ENCODE measurements around the gene COMMD3.
"Not testable (repeated sequence)": the region's sequence is repeated elsewhere in the genome, so short reads cannot be mapped to it uniquely, and the experiment has no call there.

The COMMD3 gene

DNA sequence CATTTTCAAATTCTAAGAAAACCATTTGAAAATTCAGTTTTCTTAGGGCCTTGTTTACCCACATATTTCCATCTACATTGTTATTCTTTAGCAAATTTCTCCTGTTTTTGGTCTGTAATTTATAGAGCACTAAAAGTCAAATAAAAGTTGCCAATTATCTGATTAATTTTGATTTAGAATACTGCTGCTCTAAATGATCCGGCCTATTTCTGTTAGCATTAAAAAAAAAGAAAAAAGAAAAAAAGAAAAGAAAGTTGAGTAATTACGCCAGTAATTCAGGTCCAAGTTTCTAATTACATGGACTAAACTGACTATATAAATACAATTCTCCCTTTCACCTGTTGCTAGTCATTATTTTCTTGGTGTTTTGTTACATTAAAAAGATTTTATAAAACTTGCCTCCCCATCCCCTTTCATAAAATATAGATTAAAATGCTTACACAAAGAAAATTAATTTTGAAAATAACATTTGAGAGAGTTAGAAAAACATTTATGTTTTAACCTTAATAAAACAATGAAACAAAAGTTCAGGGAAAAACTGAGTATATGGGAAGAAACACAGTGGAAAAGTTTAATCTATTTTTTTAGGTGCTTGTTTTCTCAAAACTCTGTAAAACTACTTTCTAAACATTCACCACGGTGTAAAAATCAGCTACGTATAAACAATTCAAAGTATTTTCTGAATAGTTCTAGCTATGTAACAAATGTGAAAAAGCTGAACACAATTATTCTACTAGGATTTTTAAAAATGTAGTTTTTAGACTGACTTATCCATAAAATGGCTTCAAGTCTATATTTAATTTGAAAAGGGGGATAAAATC, 6.8 kb upstream of the COMMD3 start:
- H3K4me1 ChIP-seq (ENCODE audit: insufficient read depth, low read length, poor library complexity, severe bottlenecking) = peaks cover 48% of the 10 kb centered on the region
- H3K9ac ChIP-seq (ENCODE audit: low read depth, low read length, poor library complexity, severe bottlenecking) = peak overlapping the region; percentile 94
- no peak overlapping the region for H2AFZ ChIP-seq (ENCODE audit: low read length)
- H3K4me2 ChIP-seq (ENCODE audit: low read depth, low read length, poor library complexity, severe bottlenecking) = peak overlapping the region; percentile 72
- H3K9me3 ChIP-seq (ENCODE audit: insufficient read depth, low read depth, low read length) = no peaks in the 10 kb centered on the region
- no peaks in the 10 kb centered on the region for H3K36me3 ChIP-seq (ENCODE audit: insufficient read depth, low read length)
- no peaks in the 10 kb centered on the region for H4K20me1 ChIP-seq (ENCODE audit: insufficient read depth, low read length, poor library complexity, severe bottlenecking)
- TF ChIP-seq EZH2phosphoT487 (IDR thresholded peaks at IDR 0.05; ENCODE audit: borderline replicate concordance) (no peak), CTCF (conservative IDR thresholded peaks at IDR 0.05; ENCODE audit: low read length) (no peak)
- no peaks in the 10 kb centered on the region for H3K27me3 ChIP-seq (ENCODE audit: insufficient read depth, low read length, poor library complexity, severe bottlenecking)
- no peaks in the 10 kb centered on the region for H3F3A ChIP-seq (ENCODE audit: low read depth)
- peaks cover 44% of the 10 kb centered on the region for H3K79me2 ChIP-seq (ENCODE audit: insufficient read depth, low read length)
- peak overlapping the region; percentile 55 for H3K4me3 ChIP-seq (ENCODE audit: low read length, poor library complexity, severe bottlenecking)
- H3K9me2 ChIP-seq (replicated peaks; ENCODE audit: low read depth, low read length) = no peaks in the 10 kb centered on the region

DNA sequence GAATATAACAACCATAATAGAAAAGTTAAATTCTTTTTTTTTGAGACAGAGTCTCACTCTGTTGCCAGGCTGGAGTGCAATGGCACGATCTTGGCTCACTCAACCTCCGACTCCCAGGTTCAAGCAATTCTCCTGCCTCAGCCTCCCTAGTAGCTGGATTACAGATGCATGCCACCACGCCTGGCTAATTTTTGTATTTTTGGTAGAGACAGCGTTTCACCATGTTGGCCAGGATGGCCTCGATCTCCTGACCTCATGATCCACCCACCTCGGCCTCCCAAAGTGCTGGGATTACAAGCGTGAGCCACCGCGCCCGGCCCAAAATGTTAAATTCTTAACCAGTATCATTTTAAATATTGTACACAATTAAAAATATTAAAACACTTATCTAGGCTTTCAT, 6.2 kb upstream of the COMMD3 start:
- H3K36me3 ChIP-seq (ENCODE audit: insufficient read depth, low read length); H2AFZ ChIP-seq (ENCODE audit: low read length); H3K27me3 ChIP-seq (ENCODE audit: insufficient read depth, low read length, poor library complexity, severe bottlenecking); H3F3A ChIP-seq (ENCODE audit: low read depth); H3K9me3 ChIP-seq (ENCODE audit: insufficient read depth, low read depth, low read length); H3K9me2 ChIP-seq (replicated peaks; ENCODE audit: low read depth, low read length); H4K20me1 ChIP-seq (ENCODE audit: insufficient read depth, low read length, poor library complexity, severe bottlenecking): not testable (repeated sequence)
- Histone ChIP-seq H3K79me2 (ENCODE audit: insufficient read depth, low read length) (peaks cover 50% of the 10 kb centered on the region), H3K4me1 (ENCODE audit: insufficient read depth, low read length, poor library complexity, severe bottlenecking) (peaks cover 54% of the 10 kb centered on the region), H3K4me2 (ENCODE audit: low read depth, low read length, poor library complexity, severe bottlenecking) (peak overlapping the region; percentile 72), H3K9ac (ENCODE audit: low read depth, low read length, poor library complexity, severe bottlenecking) (peak overlapping the region; percentile 94), H3K4me3 (ENCODE audit: low read length, poor library complexity, severe bottlenecking) (peak overlapping the region; percentile 57)

GRCh38 chr10:22310928-22311327, 5.3 kb upstream of the COMMD3 start:
- TF ChIP-seq CTCF (conservative IDR thresholded peaks at IDR 0.05; ENCODE audit: low read length) (no peak), EZH2phosphoT487 (IDR thresholded peaks at IDR 0.05; ENCODE audit: borderline replicate concordance) (no peak)
- Histone ChIP-seq H4K20me1 (ENCODE audit: insufficient read depth, low read length, poor library complexity, severe bottlenecking) (no peaks in the 10 kb centered on the region), H3K4me3 (ENCODE audit: low read length, poor library complexity, severe bottlenecking) (peak overlapping the region; percentile 57), H3K36me3 (ENCODE audit: insufficient read depth, low read length) (no peaks in the 10 kb centered on the region), H2AFZ (ENCODE audit: low read length) (peak overlapping the region; percentile 13; the same call in 1 of the 2 replicates), H3K9me3 (ENCODE audit: insufficient read depth, low read depth, low read length) (no peaks in the 10 kb centered on the region), H3K4me2 (ENCODE audit: low read depth, low read length, poor library complexity, severe bottlenecking) (peak overlapping the region; percentile 72), H3F3A (ENCODE audit: low read depth) (no peaks in the 10 kb centered on the region), H3K9me2 (replicated peaks; ENCODE audit: low read depth, low read length) (no peaks in the 10 kb centered on the region), H3K79me2 (ENCODE audit: insufficient read depth, low read length) (peaks cover 59% of the 10 kb centered on the region), H3K9ac (ENCODE audit: low read depth, low read length, poor library complexity, severe bottlenecking) (peak overlapping the region; percentile 94), H3K4me1 (ENCODE audit: insufficient read depth, low read length, poor library complexity, severe bottlenecking) (peaks cover 57% of the 10 kb centered on the region), H3K27me3 (ENCODE audit: insufficient read depth, low read length, poor library complexity, severe bottlenecking) (no peaks in the 10 kb centered on the region)

GRCh38 chr10:22314852-22315251, 1.3 kb upstream of the COMMD3 start:
- Histone ChIP-seq H4K20me1 (ENCODE audit: insufficient read depth, low read length, poor library complexity, severe bottlenecking) (peaks cover 6% of the 10 kb centered on the region), H3K4me1 (ENCODE audit: insufficient read depth, low read length, poor library complexity, severe bottlenecking) (peaks cover 38% of the 10 kb centered on the region), H3K4me3 (ENCODE audit: low read length, poor library complexity, severe bottlenecking) (peak overlapping the region; percentile 78), H3K9me3 (ENCODE audit: insufficient read depth, low read depth, low read length) (no peaks in the 10 kb centered on the region), H3K9me2 (replicated peaks; ENCODE audit: low read depth, low read length) (no peaks in the 10 kb centered on the region), H3F3A (ENCODE audit: low read depth) (no peaks in the 10 kb centered on the region), H3K9ac (ENCODE audit: low read depth, low read length, poor library complexity, severe bottlenecking) (peak overlapping the region; percentile 94), H3K4me2 (ENCODE audit: low read depth, low read length, poor library complexity, severe bottlenecking) (peak overlapping the region; percentile 74), H3K36me3 (ENCODE audit: insufficient read depth, low read length) (0 out of 2 replicates have a peak, but pooled peaks cover 5% of the 10 kb centered on the region), H2AFZ (ENCODE audit: low read length) (no peak overlapping the region), H3K27me3 (ENCODE audit: insufficient read depth, low read length, poor library complexity, severe bottlenecking) (no peaks in the 10 kb centered on the region), H3K79me2 (ENCODE audit: insufficient read depth, low read length) (peaks cover 87% of the 10 kb centered on the region)
- no peak for TF ChIP-seq CTCF (conservative IDR thresholded peaks at IDR 0.05; ENCODE audit: low read length)
- no peak for TF ChIP-seq EZH2phosphoT487 (IDR thresholded peaks at IDR 0.05; ENCODE audit: borderline replicate concordance)

All from Loucy (cell line).